Measurements from ENCODE around the gene CARS1. TPM values are rescaled to one million over a fixed set of nuclear protein-coding genes. Genes with fewer than 3 reads are reported as not detected.

The CARS1 gene
- total RNA-seq, 1 donor from 2014 or later = 47.6 TPM

GRCh38 chr11:3000032-3000961 lies 56.9 kb downstream of the CARS1 start:
- Mint-ChIP-seq H3K27me3 (ENCODE audit: unreplicated experiment) (peaks cover 4% of the 10 kb centered on the region), H3K4me3 (ENCODE audit: unreplicated experiment) (no peak overlapping the region), H3K4me1 (ENCODE audit: unreplicated experiment) (peaks cover 6% of the 10 kb centered on the region), H3K36me3 (ENCODE audit: low read depth, unreplicated experiment) (peaks cover 28% of the 10 kb centered on the region), H3K27ac (ENCODE audit: unreplicated experiment) (no peak overlapping the region), H3K9me3 (ENCODE audit: unreplicated experiment) (no peaks in the 10 kb centered on the region)
- no peak for DNase-seq (ENCODE audit: low spot score)
- TF ChIP-seq CTCF (IDR thresholded peaks at IDR 0.05; ENCODE audit: unreplicated experiment) = no peak

GRCh38 chr11:2999464-2999998 lies 57.7 kb downstream of the CARS1 start:
- Mint-ChIP-seq H3K9me3 (ENCODE audit: unreplicated experiment) (no peaks in the 10 kb centered on the region), H3K4me3 (ENCODE audit: unreplicated experiment) (no peak overlapping the region), H3K27ac (ENCODE audit: unreplicated experiment) (no peak overlapping the region), H3K27me3 (ENCODE audit: unreplicated experiment) (peaks cover 4% of the 10 kb centered on the region), H3K4me1 (ENCODE audit: unreplicated experiment) (peaks cover 6% of the 10 kb centered on the region), H3K36me3 (ENCODE audit: low read depth, unreplicated experiment) (peaks cover 28% of the 10 kb centered on the region)
- no peak for TF ChIP-seq CTCF (IDR thresholded peaks at IDR 0.05; ENCODE audit: unreplicated experiment)
- DNase-seq (ENCODE audit: low spot score) = no peak

GRCh38 chr11:2998073-2998850 lies 59.0 kb downstream of the CARS1 start:
- H3K27me3 Mint-ChIP-seq (ENCODE audit: unreplicated experiment) = peaks cover 3% of the 10 kb centered on the region
- no peak for TF ChIP-seq CTCF (IDR thresholded peaks at IDR 0.05; ENCODE audit: unreplicated experiment)
- H3K27ac Mint-ChIP-seq (ENCODE audit: unreplicated experiment) = no peak overlapping the region
- H3K4me3 Mint-ChIP-seq (ENCODE audit: unreplicated experiment) = no peak overlapping the region
- peaks cover 22% of the 10 kb centered on the region for H3K36me3 Mint-ChIP-seq (ENCODE audit: low read depth, unreplicated experiment)
- no peaks in the 10 kb centered on the region for H3K9me3 Mint-ChIP-seq (ENCODE audit: unreplicated experiment)
- DNase-seq (ENCODE audit: low spot score) = no peak
- H3K4me1 Mint-ChIP-seq (ENCODE audit: unreplicated experiment) = peaks cover 6% of the 10 kb centered on the region

GRCh38 chr11:2997406-2997805 lies 59.8 kb downstream of the CARS1 start:
- H3K4me3 Mint-ChIP-seq (ENCODE audit: unreplicated experiment) = no peak overlapping the region
- peaks cover 17% of the 10 kb centered on the region for H3K36me3 Mint-ChIP-seq (ENCODE audit: low read depth, unreplicated experiment)
- DNase-seq (ENCODE audit: low spot score) = no peak
- peaks cover 6% of the 10 kb centered on the region for H3K27me3 Mint-ChIP-seq (ENCODE audit: unreplicated experiment)
- no peak overlapping the region for H3K27ac Mint-ChIP-seq (ENCODE audit: unreplicated experiment)
- H3K4me1 Mint-ChIP-seq (ENCODE audit: unreplicated experiment) = peaks cover 6% of the 10 kb centered on the region
- no peak for TF ChIP-seq CTCF (IDR thresholded peaks at IDR 0.05; ENCODE audit: unreplicated experiment)
- H3K9me3 Mint-ChIP-seq (ENCODE audit: unreplicated experiment) = no peaks in the 10 kb centered on the region
